GM21381 (cell line): Measurements from ENCODE around the gene ITPR1.

ENCODE experiments used
- ATAC-seq: cut with Tn5 transposase; IDR thresholded peaks from one replicate; pipeline ENCODE4 v1.9.1; 2021; ENCODE audit warnings: mild to moderate bottlenecking, moderate library complexity; ENCODE audit not compliant: unreplicated experiment

The ITPR1 gene

DNA sequence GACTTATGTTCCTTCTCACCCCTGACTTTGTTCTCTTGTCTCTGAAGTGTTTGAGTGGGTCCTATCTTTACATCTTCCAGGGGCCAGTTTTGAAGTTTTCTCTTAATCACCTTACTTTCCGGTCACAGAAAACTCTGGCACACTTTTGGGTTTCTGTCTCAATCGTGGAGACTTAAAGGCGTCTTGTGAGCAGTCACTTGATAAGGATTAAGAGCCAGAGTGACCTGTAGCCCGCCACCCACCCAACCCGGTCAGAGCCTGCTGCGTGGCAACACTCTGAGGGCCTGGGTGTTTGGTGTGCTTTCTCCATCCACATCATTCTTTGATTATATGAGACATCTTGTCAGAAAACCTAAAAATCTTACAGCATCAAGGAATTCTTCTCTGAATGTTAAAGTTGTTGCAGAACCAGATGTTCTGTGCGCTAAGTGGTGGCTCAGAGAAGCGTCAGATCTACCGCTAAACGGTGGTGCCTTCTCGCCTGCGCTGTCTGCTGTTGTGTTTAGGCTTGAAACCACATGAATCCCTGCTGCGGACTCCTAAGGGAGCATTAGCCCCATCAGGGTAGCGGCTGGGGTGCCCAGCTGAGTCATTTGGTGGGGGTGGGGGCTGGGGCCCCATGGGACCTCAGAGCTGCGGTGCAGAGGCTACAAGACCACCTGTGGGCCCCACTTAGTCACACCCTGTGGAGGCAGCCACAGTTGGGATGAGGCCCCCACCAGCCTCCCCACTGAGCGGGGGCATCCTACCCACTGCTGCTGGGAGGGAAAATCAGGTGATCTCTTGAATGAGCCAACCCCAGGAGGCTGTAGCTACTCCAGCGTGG lies 327.4 kb downstream of the ITPR1 start:
- no peak for ATAC-seq

DNA sequence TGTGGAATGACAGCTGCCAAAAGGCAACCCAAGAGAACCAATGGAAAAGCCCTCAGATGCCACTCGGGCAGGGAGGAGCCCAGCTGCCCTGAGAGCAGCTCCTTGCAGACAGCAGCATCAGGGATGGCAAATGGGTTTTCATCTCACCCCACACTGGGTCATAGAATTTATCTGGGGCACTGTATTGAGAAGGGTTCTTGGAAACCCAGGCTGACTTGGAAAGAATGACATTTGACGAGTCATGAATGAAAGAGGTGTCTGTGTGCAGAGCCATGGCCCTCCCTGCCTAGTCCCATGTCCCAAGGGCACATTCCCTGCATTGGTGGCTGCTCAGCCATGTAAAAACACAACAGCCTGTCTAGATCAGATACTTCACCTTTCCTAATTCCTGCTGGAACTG lies 328.2 kb downstream of the ITPR1 start:
- no peak for ATAC-seq

DNA sequence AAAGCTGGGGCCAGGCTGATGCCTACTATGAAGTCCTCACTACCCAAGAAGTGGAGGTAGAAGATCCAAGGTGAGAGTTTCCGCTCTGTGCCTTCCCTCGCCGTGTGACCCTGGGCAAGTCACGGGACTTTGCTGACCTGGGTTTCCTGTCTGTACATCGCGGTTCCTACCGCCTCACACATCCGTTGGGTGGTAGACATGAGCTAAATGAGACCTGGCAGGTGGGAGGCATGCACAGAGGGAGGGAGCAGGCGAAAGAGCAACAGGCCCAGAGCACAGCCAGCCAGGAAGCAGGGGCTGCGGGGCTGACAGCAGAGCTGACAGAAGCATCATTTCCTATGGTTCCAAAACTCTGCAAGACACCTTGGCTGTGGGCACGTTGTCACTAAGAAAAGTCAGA lies 328.8 kb downstream of the ITPR1 start:
- no peak for ATAC-seq

DNA sequence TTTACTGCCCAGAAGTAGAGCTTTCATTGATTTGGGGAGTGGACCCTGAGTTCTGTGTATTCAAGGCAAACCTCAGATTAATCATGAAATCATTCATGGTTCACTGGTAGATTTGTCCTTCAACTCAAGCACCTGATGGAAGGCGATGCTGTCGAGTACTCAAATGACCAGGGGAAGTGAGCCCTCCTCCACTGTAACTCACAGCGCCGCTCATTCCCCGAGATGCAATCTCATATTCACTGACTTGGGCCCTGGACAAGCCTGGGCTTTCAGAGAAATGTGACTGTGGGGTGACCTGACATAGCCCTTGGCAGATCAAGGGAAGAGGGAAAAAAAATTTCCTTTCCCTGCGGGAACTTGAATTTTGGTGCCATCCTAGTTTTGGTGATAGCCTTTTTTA lies 329.4 kb downstream of the ITPR1 start:
- ATAC-seq: no peak

DNA sequence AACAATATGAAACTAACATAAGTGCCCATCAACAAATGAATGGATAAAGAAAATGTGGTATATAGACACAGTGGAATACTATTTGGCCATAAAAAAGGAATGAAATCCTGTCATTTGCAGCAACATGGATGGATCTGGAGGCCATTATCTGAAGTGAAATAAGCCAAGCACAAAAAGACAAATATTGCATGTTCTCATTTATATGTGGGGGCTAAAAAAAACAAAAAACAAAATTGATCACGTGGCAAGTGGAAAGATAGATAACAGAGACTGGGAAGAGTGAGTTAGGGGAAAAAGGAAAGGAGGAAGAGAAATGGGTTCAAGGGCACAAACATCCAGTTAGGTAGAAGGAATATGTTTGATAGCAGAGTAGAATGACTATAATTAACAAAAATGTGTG lies 330.2 kb downstream of the ITPR1 start:
- ATAC-seq: no peak

DNA sequence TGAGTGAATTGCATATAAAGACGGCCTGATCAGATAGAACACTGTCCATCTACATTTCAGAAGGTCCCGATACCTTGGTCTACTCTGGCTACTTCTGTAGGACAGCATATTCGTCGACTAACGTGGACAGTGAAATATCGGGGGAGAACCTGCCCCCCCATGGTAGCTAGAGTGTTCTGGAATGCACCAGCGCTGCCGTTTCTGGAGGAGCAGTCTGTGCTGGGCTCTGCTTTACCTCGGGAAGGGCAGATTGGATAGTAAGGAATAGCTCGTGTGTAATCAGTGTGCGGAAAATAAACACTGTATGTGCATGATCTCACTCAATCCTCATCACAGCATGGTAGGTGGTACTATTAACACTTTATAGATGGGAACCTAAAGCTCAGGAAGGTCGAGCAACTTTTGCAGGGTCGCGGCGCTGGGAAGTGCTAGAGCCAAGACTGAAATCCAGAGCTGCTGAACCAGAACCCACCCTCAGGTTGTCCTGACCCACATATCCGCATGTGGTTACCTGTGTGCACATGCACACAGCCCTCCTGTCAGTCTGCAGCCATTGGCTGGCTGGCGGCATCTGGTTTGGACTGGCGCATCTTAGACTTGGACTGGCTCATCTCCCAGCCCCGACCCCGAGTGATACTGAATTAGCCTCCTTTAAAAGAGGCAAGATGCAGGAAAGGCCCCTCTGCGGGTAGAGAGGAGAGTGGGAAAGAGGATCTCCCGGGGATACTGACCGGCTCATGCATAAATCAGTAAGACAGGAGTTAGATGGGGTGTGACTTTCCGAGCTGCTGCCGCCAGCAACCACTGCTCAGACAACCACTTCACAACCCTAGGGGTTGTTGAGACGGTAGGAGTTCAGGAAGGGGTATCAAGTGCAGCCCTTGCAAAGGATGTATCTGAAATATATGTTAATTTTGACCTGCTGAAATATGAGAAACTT lies 331.1 kb downstream of the ITPR1 start:
- no peak for ATAC-seq

DNA sequence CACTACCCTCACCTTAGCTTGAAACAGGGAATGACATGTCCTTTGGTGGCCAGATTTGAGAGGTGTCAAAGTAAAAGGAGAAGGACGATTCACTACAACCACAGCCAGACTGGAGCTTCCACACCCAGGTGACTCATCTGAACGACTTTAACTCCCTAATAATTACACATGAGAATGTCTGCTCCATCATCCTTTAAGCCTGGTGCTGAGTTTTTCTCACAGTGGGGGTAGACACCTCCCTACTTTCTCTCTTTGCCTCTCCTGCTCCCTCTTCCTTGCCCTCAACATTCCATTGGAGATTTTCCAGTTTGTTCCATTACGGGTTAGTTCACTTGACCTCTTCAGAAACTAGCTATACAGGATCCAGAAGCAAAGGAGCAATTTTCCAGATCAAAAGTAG lies 331.8 kb downstream of the ITPR1 start:
- ATAC-seq: no peak

DNA sequence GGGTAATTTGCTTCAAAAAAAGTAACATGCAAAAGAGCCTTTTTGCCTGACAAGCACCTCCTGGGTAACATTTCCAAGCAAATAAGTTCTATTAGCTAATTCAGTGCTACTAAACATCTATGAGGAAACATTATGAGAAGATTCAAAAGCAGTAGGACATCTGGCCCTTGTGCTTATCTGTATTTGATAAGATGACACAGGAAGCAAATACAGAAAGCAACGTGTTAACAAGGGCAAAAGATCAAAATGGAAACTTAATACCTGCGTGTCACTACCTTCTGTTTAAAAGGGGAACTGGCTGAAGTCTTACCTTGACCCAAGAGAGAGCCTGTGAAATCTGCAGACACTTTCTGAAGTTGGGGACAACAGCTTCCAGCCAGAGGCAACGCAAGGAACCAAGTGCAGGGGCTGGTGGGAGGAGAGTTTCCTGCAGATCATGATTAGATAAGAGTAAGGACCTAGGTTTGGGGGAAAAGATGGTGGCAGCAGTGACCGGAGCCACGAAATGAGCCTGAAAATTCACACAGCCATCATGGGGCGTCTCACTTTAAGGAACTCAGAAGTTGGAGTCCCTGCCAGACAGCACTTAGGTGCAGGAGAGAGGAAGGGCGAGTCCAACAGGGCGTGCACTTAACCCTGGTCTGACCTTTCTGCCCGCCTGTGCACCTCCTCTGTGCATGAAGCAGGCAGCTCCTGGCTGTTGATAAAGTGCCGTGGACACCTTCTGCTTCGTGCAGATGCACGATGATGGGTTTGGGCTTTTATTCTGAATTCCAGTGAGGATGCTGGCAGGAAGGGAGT lies 332.5 kb downstream of the ITPR1 start:
- no peak for ATAC-seq

DNA sequence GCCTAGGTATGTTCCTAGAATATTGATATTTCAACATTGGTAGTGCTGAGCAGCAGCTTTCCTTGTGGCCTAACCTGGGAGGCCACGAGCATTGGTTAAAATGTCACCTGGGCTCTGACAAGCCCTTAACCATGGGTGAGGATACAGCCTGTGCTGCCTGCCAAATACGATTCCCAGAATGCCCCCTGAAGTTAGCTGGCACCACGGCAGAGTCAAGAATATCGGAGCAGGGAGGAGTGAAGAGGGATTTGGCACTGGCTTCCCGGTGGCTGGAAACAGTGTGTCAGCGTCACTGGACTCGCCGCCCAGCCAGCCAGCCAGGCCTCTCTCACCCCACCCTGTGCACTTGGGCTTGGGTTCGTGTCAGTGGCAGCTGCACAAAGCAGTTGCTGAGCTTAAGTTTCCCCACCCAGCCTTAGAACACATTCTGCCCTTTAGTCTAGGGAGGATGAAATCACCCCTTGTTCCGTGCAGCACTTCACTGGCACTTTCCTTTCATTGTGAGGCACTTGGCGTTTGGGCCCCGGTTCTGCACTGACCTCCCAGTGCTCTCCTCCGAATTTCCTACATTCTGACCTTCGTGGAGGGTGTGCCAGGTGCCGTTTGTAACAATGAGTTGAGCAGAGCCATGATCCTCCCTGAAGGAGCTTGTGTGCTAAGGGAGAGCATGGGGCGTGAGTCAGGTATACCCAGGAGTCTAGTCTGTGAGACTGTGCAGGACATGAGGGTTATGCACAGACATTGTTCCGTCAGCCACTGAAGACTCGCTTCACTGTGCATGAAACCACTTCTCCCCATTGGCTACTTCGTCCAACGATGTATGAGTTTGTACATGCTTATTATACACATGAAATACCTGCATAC lies 333.3 kb downstream of the ITPR1 start:
- no peak for ATAC-seq

DNA sequence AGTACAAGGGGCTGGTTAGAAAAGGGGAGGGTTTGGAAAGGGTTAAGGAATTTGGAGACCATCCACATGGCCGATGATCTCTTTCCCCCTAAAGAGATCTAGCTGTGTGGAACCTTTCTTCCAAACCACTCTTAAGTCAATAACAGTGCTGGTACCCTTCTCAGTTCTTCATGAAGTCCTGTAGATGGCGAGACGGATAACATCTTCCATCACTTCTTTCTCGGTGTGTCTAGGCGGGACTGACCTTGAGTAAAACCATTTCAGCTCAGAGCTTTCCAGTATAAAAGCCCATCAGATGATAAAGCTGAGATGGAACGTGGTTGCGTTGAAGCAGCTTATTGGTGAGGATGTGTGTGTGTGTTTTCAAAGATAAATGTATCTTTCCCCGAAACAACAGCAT lies 334.6 kb downstream of the ITPR1 start:
- no peak for ATAC-seq

DNA sequence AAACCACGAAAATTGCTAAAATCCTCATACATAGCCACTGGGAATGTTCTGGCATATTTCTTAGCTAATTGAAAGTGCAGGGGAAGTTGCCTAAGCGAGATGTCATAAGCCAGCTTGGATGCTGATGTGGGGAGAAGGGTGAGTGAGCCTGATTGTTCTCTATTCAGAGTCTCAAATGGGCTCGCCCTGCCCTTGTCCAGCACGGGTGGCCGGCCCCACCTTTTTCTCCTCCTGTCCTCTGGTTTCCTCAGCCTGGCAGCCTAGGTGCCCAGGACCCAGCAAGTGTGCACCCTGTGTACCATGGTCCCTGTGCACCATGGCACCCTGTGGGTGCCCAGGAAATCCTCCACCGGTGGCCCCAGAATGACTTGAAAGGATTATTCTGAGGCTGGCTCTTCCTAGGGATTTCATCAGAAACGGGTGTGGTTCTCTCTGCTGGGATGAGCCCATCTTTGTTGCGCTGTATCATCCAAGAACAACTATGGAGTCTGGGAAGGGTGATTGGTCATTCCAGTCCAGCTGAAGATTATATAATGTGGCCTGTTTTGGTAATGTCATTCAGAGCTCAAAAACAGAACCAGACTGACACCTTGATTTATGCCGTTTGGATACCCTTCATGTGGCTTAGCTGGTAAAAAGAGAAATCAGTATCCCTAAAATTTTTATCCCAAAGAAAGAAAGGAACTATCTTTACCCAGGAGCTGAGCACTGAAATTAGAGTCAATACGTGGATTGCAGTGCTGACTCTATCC lies 335.3 kb downstream of the ITPR1 start:
- no peak for ATAC-seq

DNA sequence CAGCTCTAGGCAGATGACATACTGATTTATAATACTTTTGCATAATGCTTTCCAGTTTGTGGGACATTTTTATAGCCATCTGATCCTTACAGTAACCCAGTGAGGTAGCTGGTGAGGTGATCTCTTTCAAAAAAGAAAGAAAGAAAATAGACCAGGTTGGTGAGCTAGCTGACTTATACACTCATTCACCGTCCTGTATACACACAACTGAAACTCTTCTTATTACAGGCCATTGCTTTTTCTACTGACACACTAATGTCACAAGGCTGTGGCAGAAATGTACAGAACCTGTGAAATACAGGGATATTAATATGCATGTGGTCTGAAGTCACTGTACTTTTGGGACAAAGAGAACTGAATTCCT lies 335.9 kb downstream of the ITPR1 start:
- ATAC-seq: no peak

DNA sequence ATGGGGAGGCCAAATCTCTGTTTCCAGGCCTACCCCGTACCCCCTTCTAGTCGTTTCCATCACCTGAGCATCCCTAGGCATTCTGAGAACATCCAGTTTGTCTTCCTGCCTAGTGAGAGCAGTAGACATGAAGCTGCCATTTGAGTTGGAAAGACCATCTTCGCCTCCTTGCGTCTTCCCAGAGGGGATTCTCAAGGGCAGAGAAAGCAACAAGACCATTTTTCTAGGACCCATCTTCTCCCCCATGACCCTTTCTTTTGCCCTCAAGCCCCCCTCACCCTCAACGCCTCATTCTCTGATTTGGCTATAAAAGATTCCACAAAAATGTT lies 337.4 kb downstream of the ITPR1 start:
- no peak for ATAC-seq

DNA sequence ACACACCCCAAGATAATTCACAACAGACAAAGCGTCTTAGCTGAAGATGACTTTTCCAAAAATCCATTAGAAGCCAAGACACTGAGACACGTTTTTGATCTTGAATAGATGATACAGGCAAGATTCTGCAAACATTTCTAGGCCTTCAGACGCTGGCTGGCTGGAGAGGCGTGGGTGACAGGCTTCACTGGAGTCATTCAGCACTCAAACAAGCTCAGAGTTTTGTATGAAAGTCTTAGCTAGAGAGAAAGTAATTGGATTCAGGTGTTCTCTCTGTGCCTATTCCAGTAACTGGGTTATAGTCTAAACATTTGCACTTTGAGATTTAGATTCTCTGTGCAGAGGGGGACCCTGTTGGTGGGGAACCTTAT lies 338.4 kb downstream of the ITPR1 start:
- peak; percentile 9 for ATAC-seq

DNA sequence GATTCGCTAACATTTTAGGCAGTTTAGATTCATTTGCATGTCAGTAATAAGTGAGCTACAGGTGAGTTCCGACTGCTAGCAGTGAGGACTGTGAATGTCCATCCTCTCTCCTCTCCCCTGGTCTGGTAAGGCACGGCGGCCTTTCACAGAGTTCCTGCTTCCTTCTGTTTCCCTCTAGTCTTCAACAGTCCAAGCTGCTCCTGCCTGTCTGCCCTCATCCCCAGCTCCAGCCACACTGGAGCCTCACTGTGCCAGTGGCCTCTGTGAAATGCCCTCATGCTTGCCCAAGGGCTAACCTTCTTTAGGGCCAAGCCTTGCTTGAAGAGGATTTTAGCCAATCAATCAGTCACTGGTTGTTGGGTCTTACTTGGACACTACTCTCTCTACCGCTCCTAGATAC lies 340.3 kb downstream of the ITPR1 start:
- ATAC-seq: no peak

DNA sequence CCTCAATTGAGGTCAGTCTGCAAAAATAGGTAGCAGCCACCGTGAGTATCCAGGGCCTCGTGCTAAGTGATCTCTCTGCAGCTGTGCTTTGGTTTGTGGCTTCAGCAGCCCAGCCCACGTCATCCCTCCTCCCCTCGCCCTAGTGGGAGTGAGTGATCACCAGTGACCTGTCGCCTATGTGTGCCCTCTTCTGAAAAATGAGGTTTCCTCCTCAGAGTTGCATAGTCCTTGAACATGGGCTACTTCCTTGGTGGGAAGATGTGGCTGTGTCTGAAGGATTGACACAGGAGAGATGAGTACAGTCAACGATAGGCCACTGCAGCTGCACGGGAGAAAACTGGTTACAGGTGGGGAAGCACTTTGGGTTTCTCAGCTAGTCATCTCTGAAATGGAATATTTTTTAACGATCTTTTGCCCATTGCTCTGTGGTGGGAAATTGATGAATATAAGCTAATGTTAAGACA lies 341.3 kb downstream of the ITPR1 start:
- ATAC-seq: peak; percentile 53

DNA sequence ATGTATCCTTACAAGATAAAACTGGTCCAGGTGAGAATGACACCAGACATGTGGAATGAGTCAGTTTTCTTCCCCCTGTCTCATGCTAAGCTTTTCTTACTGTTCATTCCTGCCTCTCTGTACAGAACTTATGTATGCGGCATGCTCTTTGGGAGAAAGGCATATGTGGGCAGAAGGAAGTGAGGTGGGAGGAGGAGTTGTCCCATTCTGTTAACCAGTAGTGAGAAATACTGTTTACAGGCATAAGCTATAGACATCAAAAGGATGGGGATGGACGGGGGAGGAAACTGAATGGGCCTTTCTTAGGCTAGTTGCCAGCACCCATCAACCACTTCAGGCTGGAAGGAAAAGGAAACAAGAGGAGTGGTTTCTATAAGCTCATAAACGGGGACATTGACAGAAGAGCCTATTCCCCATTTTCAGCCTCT lies 342.5 kb downstream of the ITPR1 start:
- ATAC-seq: no peak

DNA sequence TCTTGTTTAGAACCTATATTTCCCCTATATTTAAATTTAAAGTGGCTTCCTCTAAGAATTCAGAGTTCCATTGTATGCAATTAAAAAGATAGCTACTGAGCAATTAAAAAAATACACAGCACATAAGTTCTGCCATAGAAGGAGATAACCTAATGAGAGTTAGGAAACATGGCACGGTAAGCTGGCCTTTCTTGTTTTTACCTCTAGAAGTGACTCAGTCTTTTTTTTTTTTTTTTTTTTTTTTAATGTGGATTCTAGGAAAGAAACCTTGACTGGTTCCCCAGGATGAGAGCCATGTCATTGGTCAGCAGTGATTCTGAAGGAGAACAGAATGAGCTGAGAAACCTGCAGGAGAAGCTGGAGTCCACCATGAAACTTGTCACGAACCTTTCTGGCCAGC lies 343.4 kb downstream of the ITPR1 start:
- ATAC-seq: no peak

DNA sequence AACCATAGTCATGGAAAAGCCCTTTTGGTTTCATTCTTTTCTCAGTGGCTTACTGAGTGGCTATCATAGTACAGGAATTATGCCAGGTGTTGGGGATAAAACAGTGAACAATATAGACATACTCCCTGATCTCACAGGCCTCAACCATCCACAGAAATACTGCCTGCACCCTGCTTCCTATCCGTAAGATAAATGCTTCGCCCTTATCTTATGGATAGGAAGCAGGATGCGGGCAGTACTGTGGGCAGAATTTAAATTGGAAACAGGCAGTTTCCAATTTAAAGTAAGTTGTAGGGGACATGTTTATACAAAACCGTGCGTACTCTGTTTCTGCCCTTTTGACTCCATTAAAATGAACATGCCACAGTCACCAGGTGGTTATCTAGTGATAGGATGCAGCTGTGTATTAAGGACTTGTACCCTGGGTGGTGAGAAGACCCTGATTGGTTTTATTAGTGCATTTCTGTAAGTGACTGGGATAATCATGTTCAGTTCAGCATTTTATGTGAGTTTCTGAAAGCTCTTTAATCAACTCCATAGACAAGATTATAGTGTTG lies 344.3 kb downstream of the ITPR1 start:
- no peak for ATAC-seq
